Suprapubic skin (tissue), 3 donors: Measurements from ENCODE around the gene KCTD14.

Experiments
- CTCF ChIP-seq, 2 donors: fragments of 200-600 bp in 1 of 2; fragments of 450-650 bp in 1 of 2; sonication (generic) in 1 of 2; IDR thresholded peaks; one replicate each; pipeline ENCODE4 v1.5.1; 2016 to 2019; ENCODE audit warnings: antibody characterized with exemption in 2 of 2, mild to moderate bottlenecking in 1 of 2, moderate library complexity in 1 of 2
- POLR2AphosphoS5 ChIP-seq, 3 donors: sonication (generic); formaldehyde crosslinking; IDR thresholded peaks; one replicate each; pipeline ENCODE4 v1.6.1; 2017; ENCODE audit warnings: antibody characterized with exemption in 3 of 3

- TF ChIP-seq CTCF (IDR thresholded peaks at IDR 0.05) (no peak), POLR2AphosphoS5 (IDR thresholded peaks at IDR 0.05) (no peak)
These were observed 47.5 kb upstream of the KCTD14 start for GRCh38 chr11:78070621-78071020.
